Activated B cell treated with CpG ODN at 0.5 μM for 24 hours (primary cell): Measurements from ENCODE around the gene COMMD1. TPM values are rescaled to one million over a fixed set of nuclear protein-coding genes. Genes with fewer than 3 reads are reported as not detected.

Source experiments
- ATAC-seq: fragments of 200-7000 bp; cut with Tn5 transposase; one replicate; pipeline ENCODE4 v1.10.0; 2021; ENCODE audit warnings: low read depth, mild to moderate bottlenecking, moderate library complexity
- CTCF ChIA-PET: fragments of 350-600 bp; sonication (Branson Sonifier 250); formaldehyde crosslinking; loops from one replicate; lab custom pipeline; 2021; ENCODE audit warnings: antibody characterized with exemption; lab: Charles Lee
- POLR2A ChIA-PET: fragments of 350-600 bp; sonication (Branson Sonifier 250); formaldehyde crosslinking; loops from one replicate; lab custom pipeline; 2021; ENCODE audit warnings: antibody characterized with exemption; lab: Charles Lee
- DNase-seq: peaks from one replicate; pipeline ENCODE4 v3.0.0; 2022
- H3K27ac Mint-ChIP-seq: one replicate; pipeline ENCODE4 v1.8.0; 2020; ENCODE audit warnings: mixed read lengths
- H3K27me3 Mint-ChIP-seq: one replicate; pipeline ENCODE4 v1.8.0; 2021; ENCODE audit warnings: mixed read lengths
- H3K36me3 Mint-ChIP-seq: one replicate; pipeline ENCODE4 v1.8.0; 2021; ENCODE audit warnings: low read depth, mixed read lengths
- H3K4me1 Mint-ChIP-seq: one replicate; pipeline ENCODE4 v1.8.0; 2021; ENCODE audit warnings: mixed read lengths
- H3K4me3 Mint-ChIP-seq: one replicate; pipeline ENCODE4 v1.8.0; 2020; ENCODE audit warnings: mild to moderate bottlenecking, mixed read lengths
- H3K9me3 Mint-ChIP-seq: one replicate; pipeline ENCODE4 v1.8.0; 2020; ENCODE audit warnings: mixed read lengths
- intact Hi-C: fragments of 100-400 bp; cut with micrococcal nuclease; formaldehyde crosslinking; loops from one replicate; pipeline ENCODE4 v1.15.1; 2024
- total RNA-seq: library from RNA; stranded (reverse); gene quantifications from 2 replicates; pipeline ENCODE4 v1.2.3, GENCODE V29; 2022
- TF ChIP-seq, protein P1 (sequence below): fragments of 200-600 bp; IDR thresholded peaks from one replicate; pipeline ENCODE4 v1.8.0; 2022; ENCODE audit warnings: antibody characterized with exemption, mild to moderate bottlenecking

COMMD1 gene
- total RNA-seq, 1 donor from 2014 or later: 37.1 TPM

DNA sequence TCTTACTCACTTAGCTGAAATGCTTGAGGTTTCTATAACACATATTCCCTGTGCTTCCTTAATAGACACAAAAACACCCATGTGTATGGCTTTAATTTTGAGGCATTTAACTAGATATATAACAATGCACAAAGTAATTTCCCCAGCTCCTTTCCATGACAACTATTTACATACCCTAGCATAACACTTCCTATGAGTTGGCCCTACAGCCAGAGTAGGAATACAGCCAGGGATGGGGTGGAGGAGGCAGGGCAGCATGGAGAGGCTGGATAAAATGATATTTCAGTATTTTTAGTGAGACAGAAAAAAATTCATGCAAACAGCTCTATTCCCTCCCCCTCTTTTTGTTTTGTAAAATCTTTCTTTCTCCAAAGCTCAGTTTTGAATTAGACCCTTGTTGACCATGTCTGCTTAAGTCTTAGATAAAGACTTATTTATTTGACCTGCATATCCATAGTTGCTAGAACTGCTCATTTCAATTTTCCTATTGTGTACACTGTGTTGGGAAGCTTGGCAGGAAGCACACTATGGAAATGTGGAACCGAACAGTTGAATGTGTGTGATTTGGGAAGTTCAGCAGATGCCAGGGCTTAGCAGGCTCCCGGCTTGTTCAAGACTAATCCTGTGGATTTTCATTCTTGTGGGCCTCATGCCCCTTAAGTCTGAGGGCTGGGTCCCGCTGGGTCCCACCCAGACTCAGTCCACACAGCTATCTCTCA is 279.2 kb downstream of the COMMD1 start:
- ChIA-PET CTCF (no interaction called here), POLR2A (no interaction called here)
- DNase-seq (no peak), ATAC-seq (no peak)
- H3K27me3 Mint-ChIP-seq: no peaks in the 10 kb centered on the region
- no peaks in the 10 kb centered on the region for H3K36me3 Mint-ChIP-seq
- no peaks in the 10 kb centered on the region for H3K9me3 Mint-ChIP-seq
- TF ChIP-seq, protein P1, sequence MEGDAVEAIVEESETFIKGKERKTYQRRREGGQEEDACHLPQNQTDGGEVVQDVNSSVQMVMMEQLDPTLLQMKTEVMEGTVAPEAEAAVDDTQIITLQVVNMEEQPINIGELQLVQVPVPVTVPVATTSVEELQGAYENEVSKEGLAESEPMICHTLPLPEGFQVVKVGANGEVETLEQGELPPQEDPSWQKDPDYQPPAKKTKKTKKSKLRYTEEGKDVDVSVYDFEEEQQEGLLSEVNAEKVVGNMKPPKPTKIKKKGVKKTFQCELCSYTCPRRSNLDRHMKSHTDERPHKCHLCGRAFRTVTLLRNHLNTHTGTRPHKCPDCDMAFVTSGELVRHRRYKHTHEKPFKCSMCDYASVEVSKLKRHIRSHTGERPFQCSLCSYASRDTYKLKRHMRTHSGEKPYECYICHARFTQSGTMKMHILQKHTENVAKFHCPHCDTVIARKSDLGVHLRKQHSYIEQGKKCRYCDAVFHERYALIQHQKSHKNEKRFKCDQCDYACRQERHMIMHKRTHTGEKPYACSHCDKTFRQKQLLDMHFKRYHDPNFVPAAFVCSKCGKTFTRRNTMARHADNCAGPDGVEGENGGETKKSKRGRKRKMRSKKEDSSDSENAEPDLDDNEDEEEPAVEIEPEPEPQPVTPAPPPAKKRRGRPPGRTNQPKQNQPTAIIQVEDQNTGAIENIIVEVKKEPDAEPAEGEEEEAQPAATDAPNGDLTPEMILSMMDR: no peak
- peaks cover 18% of the 10 kb centered on the region for H3K4me1 Mint-ChIP-seq
- H3K4me3 Mint-ChIP-seq: no peak overlapping the region
- intact Hi-C loops: no loop called here
- H3K27ac Mint-ChIP-seq: no peak overlapping the region

Other genes starting within 250 kb of the COMMD1 start
- gene FAM161A, start 51.6 kb upstream of the COMMD1 start, total RNA-seq: 2.5 TPM in 2 replicates
- 172 and 188 TPM in 2 replicates for gene CCT4, start 17.0 kb upstream of the COMMD1 start, total RNA-seq